Glutamatergic neuron (in vitro differentiated cells): Measurements from ENCODE around the gene TRMT44. TPM values are rescaled to one million over a fixed set of nuclear protein-coding genes. Genes with fewer than 3 reads are reported as not detected.
"Not testable (repeated sequence)": the region's sequence is repeated elsewhere in the genome, so short reads cannot be mapped to it uniquely, and the experiment has no call there.

Experiments
- DNase-seq: peaks from one replicate; pipeline ENCODE4 v3.0.0; 2022
- H3K27ac Mint-ChIP-seq: one replicate; pipeline ENCODE4 v1.8.0; 2020; ENCODE audit warnings: mild to moderate bottlenecking, mixed read lengths, inconsistent platforms; ENCODE audit not compliant: unreplicated experiment
- H3K27me3 Mint-ChIP-seq: one replicate; pipeline ENCODE4 v1.8.0; 2020; ENCODE audit warnings: mild to moderate bottlenecking, moderate library complexity, mixed read lengths, inconsistent platforms; ENCODE audit not compliant: unreplicated experiment
- H3K36me3 Mint-ChIP-seq: one replicate; pipeline ENCODE4 v1.8.0; 2020; ENCODE audit warnings: mild to moderate bottlenecking, mixed read lengths, inconsistent platforms; ENCODE audit not compliant: unreplicated experiment
- H3K4me1 Mint-ChIP-seq: one replicate; pipeline ENCODE4 v1.8.0; 2020; ENCODE audit warnings: mild to moderate bottlenecking, low read depth, mixed read lengths, inconsistent platforms; ENCODE audit not compliant: unreplicated experiment
- H3K4me3 Mint-ChIP-seq: one replicate; pipeline ENCODE4 v1.8.0; 2020; ENCODE audit warnings: mild to moderate bottlenecking, mixed read lengths, inconsistent platforms; ENCODE audit not compliant: unreplicated experiment
- H3K9me3 Mint-ChIP-seq: one replicate; pipeline ENCODE4 v1.8.0; 2020; ENCODE audit warnings: mild to moderate bottlenecking, moderate library complexity, mixed read lengths, inconsistent platforms; ENCODE audit not compliant: unreplicated experiment
- total RNA-seq: library from RNA; stranded (reverse); fragmentation: NEBNext Ultra II Directional; extraction: Animal tissue kit (Norgen Biotek cat#: 25700); gene quantifications from one replicate; pipeline ENCODE4 v1.2.1, GENCODE V29; 2021; ENCODE audit not compliant: unreplicated experiment
- TF ChIP-seq, protein P1 (sequence below): fragments of 200-600 bp; sonication (generic); IDR thresholded peaks from one replicate; pipeline ENCODE4 v1.5.0; 2021; ENCODE audit not compliant: partially characterized antibody, unreplicated experiment

TRMT44 gene
- total RNA-seq, 1 donor from 2014 or later = 23.3 TPM

DNA sequence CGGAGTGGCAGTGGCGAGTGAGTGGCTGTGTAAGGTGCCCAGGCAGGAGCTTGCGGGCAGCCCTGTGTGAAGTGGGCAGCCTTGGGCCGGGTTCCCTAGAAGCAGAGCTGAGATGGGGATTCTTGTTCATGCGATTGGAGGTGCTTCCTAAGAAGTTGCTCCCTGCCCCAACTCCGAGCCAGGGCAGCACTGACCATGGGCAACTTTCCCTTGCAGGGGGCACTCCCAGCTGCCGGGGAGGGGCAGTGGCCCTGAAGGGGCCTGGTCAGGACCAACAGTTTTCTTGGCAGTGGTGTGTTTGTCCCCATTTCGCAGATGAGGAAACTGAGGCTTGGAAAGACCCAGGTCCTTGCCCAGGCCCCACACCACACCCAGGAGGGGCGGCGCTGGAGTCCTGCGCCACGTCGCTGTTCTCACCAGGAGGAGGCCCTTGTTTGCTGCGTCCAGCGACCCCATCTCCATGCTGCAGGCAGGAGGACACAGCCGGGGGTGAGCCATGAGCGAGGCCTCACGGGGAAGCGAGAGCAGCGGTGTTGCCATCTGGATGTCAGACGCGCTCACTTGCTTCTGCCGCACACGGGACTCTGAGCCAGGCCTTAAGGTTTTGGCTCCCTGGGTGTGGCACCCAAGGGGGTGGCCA is 68.9 kb downstream of the TRMT44 start:
- Mint-ChIP-seq H3K4me3 (no peak overlapping the region), H3K36me3 (peaks cover 16% of the 10 kb centered on the region), H3K27ac (no peak overlapping the region), H3K4me1 (peaks cover 6% of the 10 kb centered on the region), H3K27me3 (peaks cover 4% of the 10 kb centered on the region), H3K9me3 (peaks cover 13% of the 10 kb centered on the region)
- no peak for DNase-seq
- TF ChIP-seq, protein P1, sequence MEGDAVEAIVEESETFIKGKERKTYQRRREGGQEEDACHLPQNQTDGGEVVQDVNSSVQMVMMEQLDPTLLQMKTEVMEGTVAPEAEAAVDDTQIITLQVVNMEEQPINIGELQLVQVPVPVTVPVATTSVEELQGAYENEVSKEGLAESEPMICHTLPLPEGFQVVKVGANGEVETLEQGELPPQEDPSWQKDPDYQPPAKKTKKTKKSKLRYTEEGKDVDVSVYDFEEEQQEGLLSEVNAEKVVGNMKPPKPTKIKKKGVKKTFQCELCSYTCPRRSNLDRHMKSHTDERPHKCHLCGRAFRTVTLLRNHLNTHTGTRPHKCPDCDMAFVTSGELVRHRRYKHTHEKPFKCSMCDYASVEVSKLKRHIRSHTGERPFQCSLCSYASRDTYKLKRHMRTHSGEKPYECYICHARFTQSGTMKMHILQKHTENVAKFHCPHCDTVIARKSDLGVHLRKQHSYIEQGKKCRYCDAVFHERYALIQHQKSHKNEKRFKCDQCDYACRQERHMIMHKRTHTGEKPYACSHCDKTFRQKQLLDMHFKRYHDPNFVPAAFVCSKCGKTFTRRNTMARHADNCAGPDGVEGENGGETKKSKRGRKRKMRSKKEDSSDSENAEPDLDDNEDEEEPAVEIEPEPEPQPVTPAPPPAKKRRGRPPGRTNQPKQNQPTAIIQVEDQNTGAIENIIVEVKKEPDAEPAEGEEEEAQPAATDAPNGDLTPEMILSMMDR = no peak

DNA sequence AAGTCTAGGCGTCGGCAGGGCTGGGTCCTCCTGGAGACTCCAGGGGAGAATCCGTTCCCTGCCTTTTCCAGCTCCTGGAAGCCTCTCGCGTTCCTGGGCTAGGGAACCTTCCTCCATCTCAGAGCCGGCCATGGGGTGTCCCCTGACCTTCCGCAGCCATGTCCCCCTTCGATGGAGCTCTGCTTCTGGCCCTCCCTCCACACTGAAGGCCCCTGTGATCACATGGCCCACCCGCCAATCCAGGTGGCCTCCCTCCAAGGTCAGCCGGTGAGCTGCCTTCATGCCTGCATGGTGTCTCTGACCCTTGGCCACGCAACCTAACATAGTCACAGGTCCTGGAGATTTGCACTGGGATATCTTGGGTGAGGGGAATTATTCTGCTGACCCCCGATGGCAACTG is 69.6 kb downstream of the TRMT44 start:
- Mint-ChIP-seq H3K9me3 (peaks cover 13% of the 10 kb centered on the region), H3K27me3 (peaks cover 2% of the 10 kb centered on the region), H3K36me3 (peaks cover 16% of the 10 kb centered on the region), H3K4me1 (peaks cover 6% of the 10 kb centered on the region), H3K4me3 (no peak overlapping the region), H3K27ac (no peak overlapping the region)
- DNase-seq = no peak
- TF ChIP-seq, protein P1 = no peak

DNA sequence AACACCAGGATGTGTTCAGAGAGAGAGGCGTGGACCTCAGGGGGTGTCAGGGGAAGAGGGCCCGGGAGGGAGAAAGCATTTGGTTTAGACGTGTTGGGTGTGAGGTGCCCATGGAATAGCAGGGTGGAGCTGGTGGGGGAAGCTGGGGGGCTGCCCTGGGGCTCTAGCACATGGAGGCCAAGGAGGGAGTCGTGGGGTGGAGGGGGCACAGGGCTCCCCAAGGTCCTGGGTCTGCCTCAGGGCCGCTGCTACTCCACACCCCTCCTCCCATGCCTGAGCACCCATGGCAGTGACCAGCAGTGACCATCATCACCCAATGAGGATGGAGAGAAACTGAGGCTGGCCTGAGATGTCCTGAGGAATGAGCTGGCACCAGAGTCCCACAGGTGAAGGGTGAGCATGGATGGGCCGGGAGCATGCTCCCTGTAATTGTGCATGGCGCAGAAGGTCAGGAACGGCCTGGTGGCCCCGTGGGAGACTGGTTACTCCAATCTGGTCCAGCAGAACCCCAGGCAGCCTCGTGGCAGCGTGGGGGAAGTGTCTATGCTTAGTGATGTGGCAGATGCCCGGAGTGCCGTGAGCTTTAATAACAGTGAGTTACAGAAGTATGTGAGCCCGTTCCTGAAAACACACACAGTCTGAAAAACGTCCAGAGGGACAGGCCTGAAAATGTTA is 70.2 kb downstream of the TRMT44 start:
- Mint-ChIP-seq H3K27me3 (peaks cover 2% of the 10 kb centered on the region), H3K36me3 (peaks cover 16% of the 10 kb centered on the region), H3K27ac (no peak overlapping the region)

DNA sequence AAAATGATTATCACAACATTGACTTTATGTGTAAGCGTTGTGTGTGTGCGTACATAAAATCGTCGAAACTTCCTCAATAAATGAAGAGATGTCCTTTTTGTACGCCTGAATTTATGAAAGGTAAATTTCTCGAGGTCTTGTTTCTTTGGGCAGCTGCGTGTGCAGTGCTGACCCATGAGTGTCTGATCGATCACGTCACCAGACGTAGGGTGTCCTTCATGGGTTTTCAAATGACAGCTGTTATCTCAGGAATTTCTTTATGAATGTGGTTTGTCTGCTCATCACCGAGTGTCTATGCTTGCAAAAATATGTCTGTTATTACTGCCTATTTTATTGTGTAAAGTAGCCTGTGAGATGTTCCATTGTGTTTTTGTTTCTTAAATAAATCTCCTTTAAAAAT is 71.9 kb downstream of the TRMT44 start:
- peaks cover 16% of the 10 kb centered on the region for H3K36me3 Mint-ChIP-seq
- no peak overlapping the region for H3K4me3 Mint-ChIP-seq
- H3K4me1 Mint-ChIP-seq = peaks cover 14% of the 10 kb centered on the region
- H3K27me3 Mint-ChIP-seq = peaks cover 6% of the 10 kb centered on the region
- DNase-seq = no peak
- TF ChIP-seq, protein P1 = no peak
- no peak overlapping the region for H3K27ac Mint-ChIP-seq
- H3K9me3 Mint-ChIP-seq = peaks cover 18% of the 10 kb centered on the region

More for the DNA sequence above, 70.2 kb downstream of the TRMT44 start:
- Mint-ChIP-seq H3K4me3 (no peak overlapping the region), H3K4me1 (peaks cover 6% of the 10 kb centered on the region), H3K9me3 (peaks cover 12% of the 10 kb centered on the region)
- TF ChIP-seq, protein P1 = no peak
- DNase-seq = no peak

DNA sequence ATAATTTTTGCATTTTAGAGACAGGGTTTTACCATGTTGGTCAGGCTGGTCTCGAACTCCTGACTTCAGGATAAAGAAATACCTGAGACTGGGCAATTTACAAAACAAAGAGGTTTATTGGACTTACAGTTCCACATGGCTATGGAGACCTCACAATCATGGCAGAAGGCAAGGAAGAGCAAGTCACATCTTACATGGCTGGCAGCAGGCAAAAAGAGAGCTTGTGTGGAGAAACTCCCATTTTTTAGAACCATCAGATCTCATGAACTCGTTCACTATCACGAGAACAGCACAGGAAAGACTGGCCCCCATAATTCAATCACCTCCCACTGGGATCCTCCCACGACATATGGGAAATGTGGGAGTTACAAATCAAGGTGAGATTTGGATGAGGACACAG is 72.5 kb downstream of the TRMT44 start:
- H3K4me3 Mint-ChIP-seq, H3K27me3 Mint-ChIP-seq, DNase-seq, H3K27ac Mint-ChIP-seq: not testable (repeated sequence)
- H3K36me3 Mint-ChIP-seq = peaks cover 16% of the 10 kb centered on the region
- H3K4me1 Mint-ChIP-seq = peaks cover 12% of the 10 kb centered on the region
- peaks cover 18% of the 10 kb centered on the region for H3K9me3 Mint-ChIP-seq
